ENCODE data around the gene COMT.

COMT gene

GRCh38 chr22:19958083-19959042 lies 16.8 kb downstream of the COMT start:
- no peak for DNase-seq

- no peak for DNase-seq
These were observed 17.5 kb downstream of the COMT start for GRCh38 chr22:19959043-19959586.

GRCh38 chr22:19959587-19960490 lies 18.3 kb downstream of the COMT start:
- DNase-seq: no peak

GRCh38 chr22:19960491-19961200 lies 19.1 kb downstream of the COMT start:
- no peak for DNase-seq

DNA sequence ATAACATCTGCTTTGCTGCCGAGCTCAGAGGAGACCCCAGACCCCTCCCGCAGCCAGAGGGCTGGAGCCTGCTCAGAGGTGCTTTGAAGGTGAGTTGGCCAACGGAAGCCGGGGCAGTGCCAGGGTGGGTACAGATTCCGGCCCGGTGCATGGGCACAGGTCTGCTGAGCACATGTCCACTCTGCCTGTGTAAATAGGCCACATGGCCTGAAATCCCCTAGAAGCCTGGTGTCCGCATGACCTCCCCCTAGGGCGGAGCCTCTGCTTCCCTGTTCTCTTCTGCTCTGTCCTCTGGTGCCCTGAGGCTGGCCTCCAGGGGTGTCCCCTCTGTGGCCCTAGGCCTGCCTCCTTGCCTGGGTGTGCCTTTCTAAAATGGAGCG lies 19.6 kb downstream of the COMT start:
- no peak for DNase-seq

GRCh38 chr22:19961868-19962245 lies 20.3 kb downstream of the COMT start:
- no peak for DNase-seq

DNA sequence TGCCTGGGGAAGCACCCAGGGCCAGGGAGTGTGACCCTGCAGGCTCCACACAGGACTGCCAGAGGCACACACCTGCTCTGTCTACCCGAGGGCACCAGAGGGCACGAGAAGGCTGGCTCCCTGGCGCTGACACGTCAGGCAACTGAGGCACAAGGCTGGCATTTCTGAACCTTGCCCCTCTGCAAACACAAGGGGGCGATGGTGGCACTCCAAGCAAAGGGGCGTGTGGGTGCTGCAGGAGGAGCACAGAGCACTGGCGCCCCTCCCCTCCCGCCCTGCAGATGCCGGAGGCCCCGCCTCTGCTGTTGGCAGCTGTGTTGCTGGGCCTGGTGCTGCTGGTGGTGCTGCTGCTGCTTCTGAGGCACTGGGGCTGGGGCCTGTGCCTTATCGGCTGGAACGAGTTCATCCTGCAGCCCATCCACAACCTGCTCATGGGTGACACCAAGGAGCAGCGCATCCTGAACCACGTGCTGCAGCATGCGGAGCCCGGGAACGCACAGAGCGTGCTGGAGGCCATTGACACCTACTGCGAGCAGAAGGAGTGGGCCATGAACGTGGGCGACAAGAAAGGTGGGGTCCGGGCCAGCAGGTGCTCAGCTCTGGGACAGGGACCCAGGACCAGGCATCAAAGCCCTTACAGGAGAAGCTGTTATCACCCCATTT lies 20.8 kb downstream of the COMT start:
- peak; percentile 19 to 48 (median 35) for DNase-seq

GRCh38 chr22:19962909-19963806 lies 21.6 kb downstream of the COMT start:
- DNase-seq: no peak

- no peak for DNase-seq
These were observed 22.5 kb downstream of the COMT start for GRCh38 chr22:19963863-19964642.

DNA sequence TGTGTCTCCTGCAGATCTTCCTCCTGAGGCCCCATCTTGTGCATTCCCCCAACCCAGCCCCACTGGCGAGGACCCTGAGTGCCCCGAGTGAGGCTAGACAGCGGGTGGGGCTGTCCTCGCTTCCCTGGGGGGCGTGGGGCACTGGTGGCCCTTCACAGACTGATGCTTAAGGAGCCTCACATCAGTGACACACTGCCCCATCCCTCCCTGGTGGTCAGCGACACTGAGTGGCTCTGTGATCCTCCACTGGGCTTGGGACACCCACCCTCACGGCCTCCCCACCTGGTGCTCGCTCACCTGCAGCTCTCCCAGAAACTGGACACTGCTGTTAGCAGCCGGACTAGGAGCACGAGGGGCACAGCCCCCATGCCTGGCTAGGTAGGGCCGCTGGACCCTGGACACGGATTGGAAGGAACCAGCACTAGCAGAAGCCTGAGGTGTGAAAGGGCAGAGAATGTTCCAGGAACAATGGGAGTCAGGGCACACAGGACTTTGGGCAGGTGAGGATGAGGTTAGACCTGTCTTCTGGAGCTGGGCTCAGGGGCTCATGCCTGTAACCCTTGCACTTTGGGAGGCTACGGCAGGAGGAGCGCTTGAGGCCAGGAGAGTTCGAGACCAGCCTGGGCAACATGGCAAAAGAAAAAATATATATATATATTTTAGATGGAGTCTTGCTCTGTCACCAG lies 23.3 kb downstream of the COMT start:
- no peak for DNase-seq

GRCh38 chr22:19965771-19966709 lies 24.5 kb downstream of the COMT start:
- DNase-seq: no peak

DNA sequence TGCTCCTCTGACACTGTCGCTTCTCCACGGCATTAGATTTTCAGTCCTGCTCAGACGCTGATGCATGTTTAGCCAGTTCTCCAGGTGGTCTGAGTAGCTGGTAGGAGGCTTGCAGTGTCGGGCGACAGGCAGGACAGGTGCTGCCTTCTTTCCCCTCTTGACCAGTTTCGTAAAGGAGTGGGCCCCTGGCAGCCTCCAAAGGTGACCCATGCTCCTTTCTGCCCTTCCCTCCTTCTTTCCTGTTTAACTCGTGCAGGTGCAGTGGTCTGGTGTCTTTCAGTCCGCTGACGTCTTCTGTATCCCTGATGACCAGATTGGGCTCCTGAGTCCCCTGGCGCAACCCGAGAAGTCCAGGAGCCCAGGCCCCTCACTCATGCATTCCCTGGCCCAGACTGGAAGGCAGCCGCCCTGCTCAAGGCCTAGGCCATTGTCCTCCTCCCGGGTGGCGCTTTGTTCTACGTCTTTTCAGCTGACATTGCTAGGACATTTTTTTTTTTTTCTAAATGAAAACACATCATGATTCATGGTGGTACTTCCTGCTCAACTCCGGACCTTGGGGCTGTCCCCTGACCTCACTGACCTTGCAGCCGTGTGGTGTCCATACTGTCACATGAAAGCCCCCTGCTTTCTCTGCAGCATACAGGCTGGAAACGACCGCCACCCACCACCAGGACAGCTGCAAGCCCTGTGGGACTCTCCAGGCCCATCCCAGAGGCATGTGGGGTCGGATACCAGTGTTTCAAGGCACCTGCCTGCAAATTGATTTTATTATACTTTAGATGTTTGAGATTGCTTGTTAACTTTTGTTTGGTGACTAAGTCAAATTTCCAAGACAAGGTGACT lies 25.6 kb downstream of the COMT start:
- DNase-seq: no peak

DNA sequence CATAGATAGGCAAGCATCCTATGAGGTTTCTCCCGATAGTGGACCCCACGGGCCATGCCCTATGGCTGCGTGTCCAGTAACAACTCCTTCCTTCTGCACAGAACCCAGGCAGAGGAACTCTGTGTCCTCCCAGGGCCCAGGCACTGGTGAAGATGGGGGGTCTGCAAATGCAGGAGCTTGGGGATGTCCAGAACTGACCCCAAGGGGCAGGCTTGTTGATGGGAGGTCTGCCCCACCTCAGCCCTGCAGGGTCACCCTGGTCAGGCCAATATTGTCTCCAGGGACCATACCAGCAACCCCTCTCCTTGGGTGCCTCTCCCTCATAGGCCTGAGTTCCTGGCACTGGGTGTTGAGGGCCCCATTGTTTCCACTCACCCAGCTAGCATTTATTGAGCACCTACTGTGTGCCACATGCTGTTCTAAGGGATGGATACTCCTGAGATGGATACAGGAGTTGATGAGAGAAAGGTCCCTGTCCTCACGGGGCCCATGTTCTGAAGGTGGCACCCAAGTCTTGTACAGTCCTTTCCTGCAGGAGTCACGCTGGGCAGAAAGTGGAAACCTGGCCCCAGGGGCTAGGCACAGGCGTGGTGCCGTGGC lies 26.4 kb downstream of the COMT start:
- DNase-seq: no peak

GRCh38 chr22:19968450-19968891 lies 26.9 kb downstream of the COMT start:
- no peak for DNase-seq

- DNase-seq: no peak
These were observed 27.8 kb downstream of the COMT start for GRCh38 chr22:19969141-19969928.

DNA sequence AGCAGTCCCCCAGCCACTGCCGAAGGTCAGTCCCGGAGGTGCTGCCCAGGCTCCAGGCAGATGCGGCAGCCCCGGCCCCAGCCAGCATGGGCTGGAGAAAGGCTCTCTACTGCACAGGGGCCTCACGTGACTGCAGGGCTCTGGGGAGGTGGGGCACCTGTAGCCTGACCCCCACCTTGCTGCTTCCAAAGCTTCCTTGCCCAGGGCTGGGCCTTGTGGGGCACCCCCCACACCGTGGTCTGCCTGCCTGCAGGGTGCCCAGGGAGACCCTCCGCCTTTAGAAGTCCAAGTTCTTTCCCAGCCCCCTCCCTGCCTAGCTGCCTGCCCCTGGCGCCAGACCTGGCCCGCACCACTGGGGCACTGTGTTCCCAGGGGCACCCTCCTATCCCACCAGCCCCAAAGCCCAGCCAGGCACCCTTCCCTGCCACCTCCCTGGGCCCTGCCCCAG lies 28.5 kb downstream of the COMT start:
- DNase-seq: no peak
